Tibial nerve (tissue), 4 donors: ENCODE results near the gene HS6ST1. TPM values are rescaled to one million over a fixed set of nuclear protein-coding genes. Genes with fewer than 3 reads are reported as not detected.
"Not testable (repeated sequence)": the region's sequence is repeated elsewhere in the genome, so short reads cannot be mapped to it uniquely, and the experiment has no call there.

Experiments
- DNase-seq, 2 donors: peaks; one replicate each; pipeline ENCODE4 v3.0.0-alpha.2; 2019; ENCODE audit warnings: low spot score in 2 of 2
- H3K27ac ChIP-seq, 4 donors: fragments of 200-600 bp; sonication (generic) in 3 of 4; one replicate each; pipeline ENCODE4 v1.5.1; 2017 to 2019; ENCODE audit warnings: mild to moderate bottlenecking in 1 of 4
- H3K27me3 ChIP-seq, 2 donors: fragments of 200-600 bp; sonication (generic) in 1 of 2; one replicate each; pipeline versions ENCODE4 v1.5.1 to v1.6.0; 2017 to 2019
- H3K36me3 ChIP-seq, 3 donors: fragments of 200-600 bp; sonication (generic); one replicate each; pipeline ENCODE4 v1.5.1; 2018 to 2019
- H3K4me1 ChIP-seq, 4 donors: fragments of 200-600 bp; sonication (generic) in 3 of 4; one replicate each; pipeline ENCODE4 v1.5.1; 2017 to 2019
- H3K4me3 ChIP-seq, 4 donors: fragments of 200-600 bp; sonication (generic) in 3 of 4; one replicate each; pipeline ENCODE4 v1.5.1; 2017 to 2019; ENCODE audit warnings: mild to moderate bottlenecking in 1 of 4, moderate library complexity in 1 of 4
- H3K9me3 ChIP-seq, 4 donors: fragments of 200-600 bp; sonication (generic) in 3 of 4; one replicate each; pipeline ENCODE4 v1.5.1; 2017 to 2019
- CTCF ChIP-seq, 5 experiments: fragments of 200-600 bp in 3 of 5; fragments of 450-650 bp in 2 of 5; sonication (generic) in 3 of 5; IDR thresholded peaks; one replicate each; pipeline ENCODE4 v1.5.1; 2016 to 2019; ENCODE audit warnings: antibody characterized with exemption in 5 of 5, mild to moderate bottlenecking in 3 of 5, moderate library complexity in 2 of 5
- EP300 ChIP-seq, 2 donors: sonication (generic); formaldehyde crosslinking; IDR thresholded peaks; one replicate each; pipeline ENCODE4 v1.6.1; 2017; ENCODE audit warnings: antibody characterized with exemption in 2 of 2, mild to moderate bottlenecking in 1 of 2
- POLR2A ChIP-seq, 2 donors: fragments of 450-650 bp; IDR thresholded peaks; one replicate each; pipeline ENCODE4 v1.6.1; 2017; ENCODE audit warnings: antibody characterized with exemption in 2 of 2, mild to moderate bottlenecking in 2 of 2, moderate library complexity in 2 of 2
- WGBS, 2 donors: methylation state at CpG; one replicate each; pipeline ENCODE4 v1.1.5; 2018; 5-methylcytosine and 5-hydroxymethylcytosine counted together
- total RNA-seq, 4 donors: library from RNA; depleted of rRNA; stranded (reverse); fragments of >200 nt; gene quantifications; one replicate each; pipeline ENCODE4 v1.1.0, GENCODE V29; 2016

The HS6ST1 gene
- total RNA-seq, 4 donors from 2014 or later: 21.6 to 51.6 (median 39.3) TPM

GRCh38 chr2:128260239-128261138 is 58.2 kb downstream of the HS6ST1 start:
- H3K27ac ChIP-seq: peak overlapping the region; percentile 52 to 92 (median 69)
- 32 to 34% methylated on average over 18 to 21 of the region's 24 CpGs for WGBS, 2 donors
- TF ChIP-seq EP300 (IDR thresholded peaks at IDR 0.05) (peak in 1 of 2 donors; percentile 39), POLR2A (IDR thresholded peaks at IDR 0.05) (no peak), CTCF (IDR thresholded peaks at IDR 0.05) (peak in 4 of 5 experiments; percentile 21 to 49 (median 37))
- peaks cover 0 to 9% (median 0%) of the 10 kb centered on the region in 3 donors for H3K36me3 ChIP-seq
- peaks cover 0 to 20% (median 9%) of the 10 kb centered on the region in 4 donors for H3K4me1 ChIP-seq
- peak in 1 of 2 donors; percentile 40 for DNase-seq
- H3K4me3 ChIP-seq: peak overlapping the region in 1 of 4 donors; percentile 7
- H3K9me3 ChIP-seq: no peaks in the 10 kb centered on the region
- no peaks in the 10 kb centered on the region for H3K27me3 ChIP-seq

- 90 to 96% methylated on average over 5 of the region's 5 CpGs for WGBS, 2 donors
- no peaks in the 10 kb centered on the region for H3K9me3 ChIP-seq
- no peaks in the 10 kb centered on the region for H3K27me3 ChIP-seq
- peaks cover 0 to under 1% (median 0%) of the 10 kb centered on the region in 3 donors for H3K36me3 ChIP-seq
- no peak for TF ChIP-seq CTCF (IDR thresholded peaks at IDR 0.05)
- no peak for TF ChIP-seq POLR2A (IDR thresholded peaks at IDR 0.05)
- TF ChIP-seq EP300 (IDR thresholded peaks at IDR 0.05): no peak
- no peak overlapping the region for H3K4me3 ChIP-seq
- no peak for DNase-seq
- H3K27ac ChIP-seq: no peak overlapping the region
- H3K4me1 ChIP-seq: peaks cover 0 to 20% (median 9%) of the 10 kb centered on the region in 4 donors
Measured at GRCh38 chr2:128259585-128259984, 59.1 kb downstream of the HS6ST1 start.

GRCh38 chr2:128258218-128258617 is 60.5 kb downstream of the HS6ST1 start:
- WGBS, 2 donors: 76 to 95% methylated on average over 6 of the region's 6 CpGs
- no peak overlapping the region for H3K27ac ChIP-seq
- no peak overlapping the region for H3K4me3 ChIP-seq
- no peaks in the 10 kb centered on the region for H3K36me3 ChIP-seq
- TF ChIP-seq CTCF (IDR thresholded peaks at IDR 0.05) (no peak), EP300 (IDR thresholded peaks at IDR 0.05) (no peak), POLR2A (IDR thresholded peaks at IDR 0.05) (no peak)
- H3K9me3 ChIP-seq: no peaks in the 10 kb centered on the region
- H3K4me1 ChIP-seq: peaks cover 0 to 20% (median 9%) of the 10 kb centered on the region in 4 donors
- H3K27me3 ChIP-seq: no peaks in the 10 kb centered on the region
- DNase-seq: no peak

- DNase-seq: no peak
- TF ChIP-seq CTCF (IDR thresholded peaks at IDR 0.05) (no peak), POLR2A (IDR thresholded peaks at IDR 0.05) (no peak), EP300 (IDR thresholded peaks at IDR 0.05) (no peak)
- H3K36me3 ChIP-seq: no peaks in the 10 kb centered on the region
- 96 to 98% methylated on average over 6 of the region's 6 CpGs for WGBS, 2 donors
- H3K27me3 ChIP-seq: no peaks in the 10 kb centered on the region
- peaks cover 0 to 14% (median 4%) of the 10 kb centered on the region in 4 donors for H3K4me1 ChIP-seq
- H3K27ac ChIP-seq: no peak overlapping the region
- H3K9me3 ChIP-seq: no peaks in the 10 kb centered on the region
- no peak overlapping the region for H3K4me3 ChIP-seq
Measured at GRCh38 chr2:128252501-128252900, 66.2 kb downstream of the HS6ST1 start.

- H3K27ac ChIP-seq, H3K27me3 ChIP-seq, H3K9me3 ChIP-seq, H3K4me3 ChIP-seq, H3K36me3 ChIP-seq, DNase-seq: not testable (repeated sequence)
- 92 to 96% methylated on average over 6 of the region's 6 CpGs for WGBS, 2 donors
- peaks cover 0 to 14% (median 4%) of the 10 kb centered on the region in 4 donors for H3K4me1 ChIP-seq
Measured at GRCh38 chr2:128252086-128252485, 66.6 kb downstream of the HS6ST1 start.
